Measurements from ENCODE around the gene TNIP2. TPM values are rescaled to one million over a fixed set of nuclear protein-coding genes. Genes with fewer than 3 reads are reported as not detected.

Gene TNIP2
- total RNA-seq, 2 experiments from 2014 or later, result 26.2 to 32.1 TPM

GRCh38 chr4:2787230-2788100 is 31.3 kb upstream of the TNIP2 start:
- H3K9me3 ChIP-seq (ENCODE audit: low read length), result no peaks in the 10 kb centered on the region
- H4K20me1 ChIP-seq (ENCODE audit: insufficient read depth, low read length), result no peaks in the 10 kb centered on the region
- no peaks in the 10 kb centered on the region for H3K36me3 ChIP-seq (ENCODE audit: insufficient read depth, low read length)
- no peaks in the 10 kb centered on the region for H3K9me2 ChIP-seq (ENCODE audit: insufficient read depth, low read length)
- TF ChIP-seq CTCF (conservative IDR thresholded peaks at IDR 0.05; ENCODE audit: low read length) (peak; percentile 63), EZH2phosphoT487 (IDR thresholded peaks at IDR 0.05; ENCODE audit: borderline replicate concordance, low read depth, low read length) (no peak)
- intact Hi-C loops (cut with micrococcal nuclease; ENCODE audit: unreplicated experiment), result loop anchor here (2.0 kb wide), 1 partner anchor 25 kb away; no protein-coding TSS in a partner anchor
- peak overlapping the region; percentile 51 for H3K27ac ChIP-seq (ENCODE audit: low read depth, low read length, poor library complexity, severe bottlenecking)
- no TSS peak for BruUV-seq (replicated peaks)
- ChIA-PET POLR2A (interaction anchor here (0.5 to 4.3 kb wide), 7 partner anchors 14 to 288 kb away, joined by 3 to 13 read pairs (median 4); no protein-coding TSS in a partner anchor), CTCF (ENCODE audit: unreplicated experiment) (no interaction called here)
- peak overlapping the region; percentile 87 for H2AFZ ChIP-seq (ENCODE audit: low read length)
- DNase-seq (ENCODE audit: low spot score), result peak; percentile 72
- peak overlapping the region; percentile 14 for H3K4me3 ChIP-seq (ENCODE audit: low read depth, low read length, poor library complexity, severe bottlenecking)
- H3K4me1 ChIP-seq (ENCODE audit: insufficient read depth, low read length, poor library complexity, severe bottlenecking), result peaks cover 37% of the 10 kb centered on the region
- H3K4me2 ChIP-seq (ENCODE audit: low read length), result peak overlapping the region; percentile 60
- H3K79me2 ChIP-seq (ENCODE audit: insufficient read depth, low read depth, low read length), result no peaks in the 10 kb centered on the region

- Histone ChIP-seq H3K36me3 (ENCODE audit: insufficient read depth, low read length) (no peaks in the 10 kb centered on the region), H3K79me2 (ENCODE audit: insufficient read depth, low read depth, low read length) (no peaks in the 10 kb centered on the region), H3K9me3 (ENCODE audit: low read length) (no peaks in the 10 kb centered on the region), H2AFZ (ENCODE audit: low read length) (peak overlapping the region; percentile 87), H3K27ac (ENCODE audit: low read depth, low read length, poor library complexity, severe bottlenecking) (peak overlapping the region; percentile 51), H3K4me2 (ENCODE audit: low read length) (peak overlapping the region; percentile 60), H3K4me1 (ENCODE audit: insufficient read depth, low read length, poor library complexity, severe bottlenecking) (peaks cover 32% of the 10 kb centered on the region), H3K9me2 (ENCODE audit: insufficient read depth, low read length) (no peaks in the 10 kb centered on the region), H3K4me3 (ENCODE audit: low read depth, low read length, poor library complexity, severe bottlenecking) (no peak overlapping the region), H4K20me1 (ENCODE audit: insufficient read depth, low read length) (no peaks in the 10 kb centered on the region)
- TF ChIP-seq CTCF (conservative IDR thresholded peaks at IDR 0.05; ENCODE audit: low read length) (no peak), EZH2phosphoT487 (IDR thresholded peaks at IDR 0.05; ENCODE audit: borderline replicate concordance, low read depth, low read length) (no peak)
- BruUV-seq (replicated peaks), result no TSS peak
- CTCF ChIA-PET (ENCODE audit: unreplicated experiment), result no interaction called here
- intact Hi-C loops (cut with micrococcal nuclease; ENCODE audit: unreplicated experiment), result loop anchor here (2.0 kb wide), 1 partner anchor 26 kb away; no protein-coding TSS in a partner anchor
- POLR2A ChIA-PET, result interaction anchor here (0.5 to 4.3 kb wide), 12 partner anchors 13 to 287 kb away, joined by 3 to 13 read pairs (median 4); partner anchors contain the start of gene GRK4
- DNase-seq (ENCODE audit: low spot score), result no peak
Observed at GRCh38 chr4:2786794-2787229, 30.7 kb upstream of the TNIP2 start.
